IPS-NIHi7 (cell line): Measurements from ENCODE around the gene MPDZ.
A peak's percentile ranks its signal among the peaks of the same experiment; 100 is the strongest.

Source experiments
- DNase-seq: peaks from one replicate; pipeline ENCODE4 v3.0.0; 2012; ENCODE audit warnings: mixed read lengths; ENCODE audit errors: extremely low spot score

MPDZ gene

GRCh38 chr9:13088720-13089427 is 190.6 kb downstream of the MPDZ start:
- DNase-seq = peak; percentile 86

- DNase-seq = no peak
Observed at GRCh38 chr9:13083963-13084528, 195.4 kb downstream of the MPDZ start.

GRCh38 chr9:13083366-13083765 is 196.1 kb downstream of the MPDZ start:
- DNase-seq = no peak

- no peak for DNase-seq
Observed at GRCh38 chr9:13082796-13083195, 196.7 kb downstream of the MPDZ start.

GRCh38 chr9:13078164-13078563 is 201.3 kb downstream of the MPDZ start:
- DNase-seq = no peak

GRCh38 chr9:13076616-13077015 is 202.9 kb downstream of the MPDZ start:
- no peak for DNase-seq

GRCh38 chr9:13071921-13072320 is 207.6 kb downstream of the MPDZ start:
- DNase-seq = no peak

- DNase-seq = no peak
Observed at GRCh38 chr9:13070612-13071595, 208.6 kb downstream of the MPDZ start.

- DNase-seq = no peak
Observed at GRCh38 chr9:13069498-13069897, 210.0 kb downstream of the MPDZ start.

GRCh38 chr9:13064676-13065075 is 214.8 kb downstream of the MPDZ start:
- DNase-seq = no peak

GRCh38 chr9:13063880-13064459 is 215.5 kb downstream of the MPDZ start:
- DNase-seq = no peak

- no peak for DNase-seq
Observed at GRCh38 chr9:13061390-13061789, 218.1 kb downstream of the MPDZ start.
